HCT116 (cell line): Measurements from ENCODE around the gene DOP1A. TPM values are rescaled to one million over a fixed set of nuclear protein-coding genes. Genes with fewer than 3 reads are reported as not detected.

Source experiments
- ATAC-seq: fragments of 200-7000 bp; cut with Tn5 transposase; 2 replicates; pipeline ENCODE4 v1.9.1; 2020; ENCODE audit warnings: mild to moderate bottlenecking, moderate library complexity
- Bru-seq: library from RNA; stranded (reverse); fragments of 400-500 nt; gene quantifications from one replicate; lab custom pipeline; 2021; lab: Mats Ljungman, UMichigan
- BruChase-seq, 2 experiments: library from RNA; stranded (reverse); fragments of 400-500 nt; gene quantifications; one replicate each; lab custom pipeline; 2021; lab: Mats Ljungman, UMichigan
- BruUV-seq: library from RNA; stranded (reverse); fragments of 400-500 nt; replicated peaks from 2 replicates; lab custom pipeline; 2021; lab: Mats Ljungman, UMichigan
- CTCF ChIA-PET: fragments of 300-600 bp; sonication (Branson Sonifier 250); formaldehyde crosslinking; loops from one replicate; lab custom pipeline; 2021; ENCODE audit warnings: antibody characterized with exemption; lab: Charles Lee
- POLR2A ChIA-PET: fragments of 300-600, 350-600 bp; sonication (Branson Sonifier 250); formaldehyde crosslinking; loops from one replicate; lab custom pipeline; 2021; ENCODE audit warnings: antibody characterized with exemption; lab: Charles Lee
- RAD21 ChIA-PET, 2 experiments: fragments of 300-600 bp; sonication (Branson Sonifier 250); formaldehyde crosslinking; loops; one replicate each; lab custom pipeline; 2023; ENCODE audit warnings: low total read pairs in 2 of 2; ENCODE audit not compliant: uncharacterized antibody in 2 of 2, unreplicated experiment in 2 of 2, low non-redundant PET in 1 of 2; lab: Charles Lee
- DNase-seq: peaks from one replicate; pipeline ENCODE4 v3.0.0-alpha.2; 2010; ENCODE audit warnings: low read depth, low spot score
- H2AFZ ChIP-seq: fragments of 200-600 bp; shearing (Covaris generic), sonication (generic); 2 replicates; pipeline ENCODE4 v1.6.1; 2017; ENCODE audit warnings: low read depth, mixed run types, mixed read lengths, antibody characterized with exemption, low read length; ENCODE audit not compliant: poor library complexity, severe bottlenecking
- H3K27ac ChIP-seq: 2 replicates; pipeline ENCODE4 v1.5.1; 2012; ENCODE audit warnings: low read depth, low read length
- H3K27me3 ChIP-seq: fragments of 200-600 bp; sonication (generic); 2 replicates; pipeline ENCODE4 v1.6.1; 2016; ENCODE audit warnings: mixed run types, low read length, mixed read lengths; ENCODE audit not compliant: insufficient read depth
- H3K36me3 ChIP-seq, 2 experiments: fragments of 200-500 bp in 1 of 2; fragments of 200-600 bp in 1 of 2; sonication (Bioruptor generic) in 1 of 2; sonication (generic) in 1 of 2; 2 replicates each; pipeline versions ENCODE4 v1.5.1 to v1.6.1; 2014 to 2016; ENCODE audit warnings: low read length in 2 of 2, inconsistent platforms in 1 of 2, mixed read lengths in 1 of 2, mixed run types in 1 of 2; ENCODE audit not compliant: insufficient read depth in 2 of 2, control insufficient read depth in 1 of 2
- H3K4me1 ChIP-seq, 2 experiments: fragments of 200-600 bp in 1 of 2; sonication (generic) in 1 of 2; 2 replicates each; pipeline versions ENCODE4 v1.5.1 to v1.6.1; 2012 to 2017; ENCODE audit warnings: low read length in 2 of 2, inconsistent platforms in 1 of 2, mild to moderate bottlenecking in 1 of 2, mixed read lengths in 1 of 2, mixed run types in 1 of 2, moderate library complexity in 1 of 2; ENCODE audit not compliant: insufficient read depth in 2 of 2, control insufficient read depth in 1 of 2
- H3K4me2 ChIP-seq: fragments of 200-600 bp; sonication (generic); 2 replicates; pipeline ENCODE4 v1.6.1; 2017; ENCODE audit warnings: mixed run types, low read length, mixed read lengths
- H3K4me3 ChIP-seq, 2 experiments: fragments of 200-600 bp in 1 of 2; sonication (generic) in 1 of 2; replicated peaks in 1 of 2; 2 replicates each; pipeline ENCODE4 v1.5.1; 2011 to 2016; ENCODE audit warnings: low read length in 2 of 2, control low read depth in 1 of 2, low read depth in 1 of 2, mild to moderate bottlenecking in 1 of 2, mixed read lengths in 1 of 2, mixed run types in 1 of 2
- H3K79me2 ChIP-seq: fragments of 200-600 bp; sonication (generic); 2 replicates; pipeline ENCODE4 v1.6.1; 2017; ENCODE audit warnings: mild to moderate bottlenecking, mixed run types, low read length, moderate library complexity, mixed read lengths; ENCODE audit not compliant: insufficient read depth
- H3K9ac ChIP-seq: fragments of 200-600 bp; sonication (generic); 2 replicates; pipeline ENCODE4 v1.6.1; 2016; ENCODE audit warnings: low read length, mixed read lengths
- H3K9me2 ChIP-seq: fragments of 200-600 bp; sonication (generic), shearing (Covaris generic); 2 replicates; pipeline ENCODE4 v1.6.1; 2017; ENCODE audit warnings: mixed run types, mild to moderate bottlenecking, moderate library complexity; ENCODE audit not compliant: insufficient read depth
- H3K9me3 ChIP-seq, 2 experiments: fragments of 200-500 bp in 1 of 2; fragments of 200-600 bp in 1 of 2; sonication (Bioruptor generic) in 1 of 2; sonication (generic) in 1 of 2; 2 replicates each; pipeline ENCODE4 v1.6.1; 2014 to 2017; ENCODE audit warnings: low read length in 2 of 2, mixed read lengths in 2 of 2, inconsistent platforms in 1 of 2, low read depth in 1 of 2, mild to moderate bottlenecking in 1 of 2, mixed run types in 1 of 2, moderate library complexity in 1 of 2; ENCODE audit not compliant: control insufficient read depth in 1 of 2, insufficient read depth in 1 of 2
- H4K20me1 ChIP-seq: fragments of 200-600 bp; sonication (generic), shearing (Covaris generic); 2 replicates; pipeline ENCODE4 v1.6.1; 2017; ENCODE audit warnings: mixed run types, mild to moderate bottlenecking, moderate library complexity; ENCODE audit not compliant: insufficient read depth
- CEBPB ChIP-seq: IDR thresholded peaks from 2 replicates; pipeline ENCODE4 v1.6.1; 2012; ENCODE audit warnings: low read depth
- CTCF ChIP-seq, 3 experiments: fragments of 200-600 bp in 1 of 3; sonication (generic) in 1 of 3; IDR thresholded peaks in 2 of 3; conservative IDR thresholded peaks in 1 of 3; 2 replicates each; pipeline ENCODE4 v1.5.1; 2012 to 2017; ENCODE audit warnings: low read depth in 2 of 3, low read length in 2 of 3, antibody characterized with exemption in 1 of 3, borderline replicate concordance in 1 of 3, control low read depth in 1 of 3, mild to moderate bottlenecking in 1 of 3, mixed read lengths in 1 of 3, mixed run types in 1 of 3, moderate library complexity in 1 of 3; ENCODE audit not compliant: insufficient read depth in 1 of 3
- EGR1 ChIP-seq: IDR thresholded peaks from 2 replicates; pipeline ENCODE4 v1.6.1; 2012; ENCODE audit warnings: low read depth
- FOSL1 ChIP-seq: IDR thresholded peaks from 2 replicates; pipeline ENCODE4 v1.6.1; 2012; ENCODE audit warnings: low read depth
- JUND ChIP-seq: IDR thresholded peaks from 2 replicates; pipeline ENCODE4 v1.6.1; 2012
- POLR2A ChIP-seq: IDR thresholded peaks from 2 replicates; pipeline ENCODE4 v1.7.0; 2011; ENCODE audit warnings: borderline replicate concordance; ENCODE audit not compliant: insufficient read depth, insufficient read length; ENCODE audit errors: extremely low read depth
- RAD21 ChIP-seq: IDR thresholded peaks from 2 replicates; pipeline ENCODE4 v1.6.1; 2012; ENCODE audit warnings: low read depth, mild to moderate bottlenecking
- REST ChIP-seq: IDR thresholded peaks from 2 replicates; pipeline ENCODE4 v1.6.1; 2012; ENCODE audit warnings: low read depth
- YY1 ChIP-seq: IDR thresholded peaks from 2 replicates; pipeline ENCODE4 v1.6.1; 2011; ENCODE audit warnings: low read length, low read depth, moderate library complexity, mild to moderate bottlenecking; ENCODE audit not compliant: insufficient replicate concordance; ENCODE audit errors: extremely low read depth
- ZFX ChIP-seq: fragments of 450-650 bp; IDR thresholded peaks from 2 replicates; pipeline ENCODE4 v1.6.1; 2017
- ZNF274 ChIP-seq: fragments of 200-500 bp; sonication (Bioruptor generic); IDR thresholded peaks from 2 replicates; pipeline ENCODE4 v1.6.1; 2014; ENCODE audit warnings: mild to moderate bottlenecking, low read depth, low read length, inconsistent platforms
- intact Hi-C: fragments of 100-400 bp; cut with micrococcal nuclease; formaldehyde crosslinking; loops from 2 replicates; pipeline ENCODE4 v1.10.0; 2022
- long read RNA-seq: library from polyadenylated mRNA; unstranded; transcript quantifications from one replicate; pipeline ENCODE4 v2.0.0, GENCODE V29; 2021; ENCODE audit not compliant: unreplicated experiment
- polyA plus RNA-seq: library from polyadenylated mRNA; unstranded; fragments of >200 nt; gene quantifications from 2 replicates; pipeline ENCODE4 v1.2.1, GENCODE V29; 2012; ENCODE audit warnings: missing spikeins
- total RNA-seq: library from RNA; stranded (reverse); gene quantifications from one replicate; pipeline ENCODE4 v1.2.1, GENCODE V29; 2021; ENCODE audit not compliant: unreplicated experiment
- TF ChIP-seq, protein P1 (sequence below): IDR thresholded peaks from 2 replicates; pipeline ENCODE4 v1.6.1; 2012

DOP1A gene, protein sequence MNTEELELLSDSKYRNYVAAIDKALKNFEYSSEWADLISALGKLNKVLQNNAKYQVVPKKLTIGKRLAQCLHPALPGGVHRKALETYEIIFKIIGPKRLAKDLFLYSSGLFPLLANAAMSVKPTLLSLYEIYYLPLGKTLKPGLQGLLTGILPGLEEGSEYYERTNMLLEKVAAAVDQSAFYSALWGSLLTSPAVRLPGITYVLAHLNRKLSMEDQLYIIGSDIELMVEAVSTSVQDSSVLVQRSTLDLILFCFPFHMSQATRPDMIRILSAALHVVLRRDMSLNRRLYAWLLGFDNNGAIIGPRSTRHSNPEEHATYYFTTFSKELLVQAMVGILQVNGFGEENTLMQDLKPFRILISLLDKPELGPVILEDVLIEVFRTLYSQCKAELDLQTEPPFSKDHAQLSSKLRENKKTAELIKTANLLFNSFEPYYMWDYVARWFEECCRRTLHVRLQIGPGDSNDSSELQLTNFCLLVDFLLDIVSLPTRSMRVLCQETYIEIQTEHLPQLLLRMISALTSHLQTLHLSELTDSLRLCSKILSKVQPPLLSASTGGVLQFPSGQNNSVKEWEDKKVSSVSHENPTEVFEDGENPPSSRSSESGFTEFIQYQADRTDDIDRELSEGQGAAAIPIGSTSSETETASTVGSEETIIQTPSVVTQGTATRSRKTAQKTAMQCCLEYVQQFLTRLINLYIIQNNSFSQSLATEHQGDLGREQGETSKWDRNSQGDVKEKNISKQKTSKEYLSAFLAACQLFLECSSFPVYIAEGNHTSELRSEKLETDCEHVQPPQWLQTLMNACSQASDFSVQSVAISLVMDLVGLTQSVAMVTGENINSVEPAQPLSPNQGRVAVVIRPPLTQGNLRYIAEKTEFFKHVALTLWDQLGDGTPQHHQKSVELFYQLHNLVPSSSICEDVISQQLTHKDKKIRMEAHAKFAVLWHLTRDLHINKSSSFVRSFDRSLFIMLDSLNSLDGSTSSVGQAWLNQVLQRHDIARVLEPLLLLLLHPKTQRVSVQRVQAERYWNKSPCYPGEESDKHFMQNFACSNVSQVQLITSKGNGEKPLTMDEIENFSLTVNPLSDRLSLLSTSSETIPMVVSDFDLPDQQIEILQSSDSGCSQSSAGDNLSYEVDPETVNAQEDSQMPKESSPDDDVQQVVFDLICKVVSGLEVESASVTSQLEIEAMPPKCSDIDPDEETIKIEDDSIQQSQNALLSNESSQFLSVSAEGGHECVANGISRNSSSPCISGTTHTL (N-terminal part only)
- total RNA-seq (7.1 TPM), Bru-seq, nascent RNA (percentile 60 among the genes with signal in this experiment), BruChase-seq, experiment 1, labeled RNA remaining after a 6-hour chase (percentile 56 among the genes with signal in this experiment), BruChase-seq, experiment 2, labeled RNA remaining after a 2-hour chase (percentile 65 among the genes with signal in this experiment)
- polyA plus RNA-seq = 1.8 and 1.9 TPM in 2 replicates
- long read RNA-seq, partial matches to known transcripts = 1 of 2 reads
- long read RNA-seq, other reads (novel, unspliced or antisense) = 1 of 2 reads

DNA sequence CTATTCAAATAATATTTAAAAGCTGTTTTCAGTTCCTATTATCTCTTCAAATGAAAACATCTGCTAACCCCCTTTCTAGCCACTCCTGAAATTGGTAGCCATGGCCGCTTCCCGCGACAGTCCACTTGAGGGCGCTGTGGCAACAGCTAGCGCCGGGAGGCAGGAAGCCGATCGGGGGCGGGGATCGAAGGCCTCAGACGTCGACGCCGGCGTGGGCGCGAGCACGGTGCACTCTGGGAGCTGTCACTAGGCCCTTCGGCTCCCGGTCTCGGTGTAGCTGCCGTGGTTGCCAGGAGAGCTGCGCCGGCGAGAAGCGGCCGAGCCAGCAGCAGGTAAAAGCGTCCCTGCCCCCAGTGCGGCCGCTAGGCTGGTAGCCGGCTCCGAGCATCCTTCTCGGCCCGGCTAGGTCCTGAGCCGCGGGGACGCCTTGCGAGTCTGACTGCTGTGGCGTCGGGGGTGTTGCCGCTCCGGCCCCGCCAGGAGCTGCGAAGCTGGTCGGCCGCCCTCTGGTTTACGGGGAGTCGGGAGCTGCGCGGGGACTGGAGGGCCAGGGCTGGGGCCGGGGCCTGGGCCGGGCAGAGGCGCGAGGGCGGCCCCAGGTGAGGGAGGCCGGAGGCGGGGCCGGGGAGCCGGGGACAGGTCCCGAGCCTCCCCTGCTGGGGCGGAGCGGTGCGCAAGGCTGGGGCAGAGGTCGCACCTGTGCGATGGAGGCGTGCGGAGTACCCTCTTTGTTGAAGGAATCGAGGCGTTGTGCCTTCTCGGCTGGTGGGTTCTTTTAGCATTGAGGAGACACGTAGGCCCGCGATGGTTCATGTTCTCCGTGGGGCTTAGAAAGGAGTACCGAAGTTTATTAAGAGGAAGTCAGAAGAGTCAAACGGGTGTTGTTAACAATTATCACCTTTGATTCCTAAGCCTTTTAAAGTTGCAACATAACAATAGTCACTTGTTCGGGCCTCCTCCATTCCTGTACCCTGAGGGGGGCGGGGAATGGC is at the start of gene DOP1A:
Gene DOP1A, plus strand, starts transcription at position 224 of the 992 bp plus-strand sequence. CDS start 29,307 bp downstream, outside the sequence.
- BruUV-seq = no TSS peak
- POLR2A ChIA-PET = interaction anchor here (0.9 to 1.6 kb wide), 3 partner anchors 10 to 446 kb away, joined by 4 to 5 read pairs (median 5); no protein-coding TSS in a partner anchor
- Histone ChIP-seq H3K27ac (peak within 1 kb of the TSS; percentile 73), H3K4me3 (peak within 1 kb of the TSS; percentile 68 to 75), H3K79me2 (peaks cover 26% of the 10 kb centered on the region), H2AFZ (peak within 1 kb of the TSS; percentile 99), H3K9me3 (no peaks in the 10 kb centered on the region), H3K4me2 (peak within 1 kb of the TSS; percentile 94), H3K4me1 (peaks cover 2 to 23% of the 10 kb centered on the region in 2 experiments; a peak in 3 of 4 replicates), H3K9me2 (no peaks in the 10 kb centered on the region), H3K27me3 (no peaks in the 10 kb centered on the region), H3K9ac (peak within 1 kb of the TSS; percentile 60), H3K36me3 (0 out of 4 replicates have a peak, but pooled peaks cover 0 to 2% of the 10 kb centered on the region in 2 experiments), H4K20me1 (no peaks in the 10 kb centered on the region)
- CTCF ChIA-PET = interaction anchor here (0.6 to 4.3 kb wide), 36 partner anchors 8 to 923 kb away, joined by 3 to 120 read pairs (median 4); partner anchors contain the start of genes CYB5R4, PRSS35 and RWDD2A
- RAD21 ChIA-PET = interaction anchor here (0.6 to 1.9 kb wide), 5 partner anchors 147 to 451 kb away, joined by 3 to 6 read pairs (median 4); no protein-coding TSS in a partner anchor
- ATAC-seq = peak; percentile 88
- intact Hi-C loops = loop anchor here (1.0 to 10.0 kb wide), 4 partner anchors 148 to 452 kb away; no protein-coding TSS in a partner anchor
- DNase-seq = peak; percentile 86
- peak; percentile 87 for TF ChIP-seq ZFX
- TF ChIP-seq RAD21 = peak; percentile 98
- TF ChIP-seq EGR1 = peak; percentile 98
- peak; percentile 34 for TF ChIP-seq POLR2A
- TF ChIP-seq, protein P1, sequence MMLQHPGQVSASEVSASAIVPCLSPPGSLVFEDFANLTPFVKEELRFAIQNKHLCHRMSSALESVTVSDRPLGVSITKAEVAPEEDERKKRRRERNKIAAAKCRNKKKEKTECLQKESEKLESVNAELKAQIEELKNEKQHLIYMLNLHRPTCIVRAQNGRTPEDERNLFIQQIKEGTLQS = no peak
- no peak for TF ChIP-seq CEBPB
- TF ChIP-seq CTCF (IDR thresholded peaks at IDR 0.05 in 2 of 3, conservative IDR thresholded peaks at IDR 0.05 in 1 of 3; ENCODE audit: borderline replicate concordance in 1 of 3, insufficient read depth in 1 of 3, low read depth in 2 of 3, low read length in 2 of 3) = peak; percentile 92 to 95 (median 94)
- TF ChIP-seq FOSL1 = no peak
- no peak for TF ChIP-seq JUND
- TF ChIP-seq REST = no peak
- TF ChIP-seq YY1 = peak; percentile 86
- TF ChIP-seq ZNF274 = no peak
